HG03045 (cell line): ENCODE measurements around the gene SLC27A5.

ENCODE experiments used
- ATAC-seq: cut with Tn5 transposase; IDR thresholded peaks from one replicate; pipeline ENCODE4 v1.9.1; 2021; ENCODE audit warnings: mild to moderate bottlenecking, moderate library complexity; ENCODE audit not compliant: unreplicated experiment

Gene SLC27A5

GRCh38 chr19:58511353-58512208 is at the start of gene SLC27A5:
Gene SLC27A5, minus strand, starts transcription at chr19:58511992. Its CDS starts 37 bp downstream, at chr19:58511955.
- no peak for ATAC-seq

GRCh38 chr19:58560921-58561320 is 49.1 kb upstream of the SLC27A5 start:
- no peak for ATAC-seq

- ATAC-seq, result no peak
Observed at GRCh38 chr19:58560007-58560887, 48.5 kb upstream of the SLC27A5 start.

GRCh38 chr19:58559275-58560006 is 47.6 kb upstream of the SLC27A5 start:
- peak; percentile 24 for ATAC-seq

- peak; percentile 60 for ATAC-seq
Observed at GRCh38 chr19:58558623-58559274, 47.0 kb upstream of the SLC27A5 start.

GRCh38 chr19:58558066-58558622 is 46.4 kb upstream of the SLC27A5 start, which contains the start of gene UBE2M:
Gene UBE2M, minus strand, starts transcription at chr19:58558611. Its CDS starts 230 bp downstream, at chr19:58558381.
- ATAC-seq, result peak; percentile 2

- ATAC-seq, result no peak
Observed at GRCh38 chr19:58557221-58558065, 45.7 kb upstream of the SLC27A5 start.

- no peak for ATAC-seq
Observed at GRCh38 chr19:58556622-58557220, 44.9 kb upstream of the SLC27A5 start.

GRCh38 chr19:58555920-58556621 is 44.3 kb upstream of the SLC27A5 start:
- no peak for ATAC-seq

- no peak for ATAC-seq
Observed at GRCh38 chr19:58555369-58555885, 43.6 kb upstream of the SLC27A5 start.

- ATAC-seq, result peak; percentile 29
Observed at GRCh38 chr19:58554494-58555368, 42.9 kb upstream of the SLC27A5 start, which contains the start of gene CHMP2A. Gene CHMP2A, minus strand, starts transcription at chr19:58555105. Its CDS starts 893 bp downstream, at chr19:58554212.

GRCh38 chr19:58553799-58554493 is 42.2 kb upstream of the SLC27A5 start:
- ATAC-seq, result no peak

GRCh38 chr19:58552655-58553054 is 40.9 kb upstream of the SLC27A5 start:
- no peak for ATAC-seq

GRCh38 chr19:58551577-58552471 is 40.0 kb upstream of the SLC27A5 start:
- ATAC-seq, result no peak

- ATAC-seq, result no peak
Observed at GRCh38 chr19:58551123-58551497, 39.3 kb upstream of the SLC27A5 start.
